ENCODE results near the gene HMCES.

- no peak for TF ChIP-seq CTCF (IDR thresholded peaks at IDR 0.05)
- TF ChIP-seq POLR2A (IDR thresholded peaks at IDR 0.05) = no peak
- TF ChIP-seq EP300 (IDR thresholded peaks at IDR 0.05) = no peak
- no peak for TF ChIP-seq POLR2AphosphoS5 (IDR thresholded peaks at IDR 0.05)
These were observed 51.7 kb downstream of the HMCES start for GRCh38 chr3:129330409-129330808.
